HG03175 (cell line): Measurements from ENCODE around the gene SHISA4.
"Not testable (repeated sequence)": the region's sequence is repeated elsewhere in the genome, so short reads cannot be mapped to it uniquely, and the experiment has no call there.

ENCODE experiments used
- ATAC-seq: cut with Tn5 transposase; IDR thresholded peaks from one replicate; pipeline ENCODE4 v1.9.1; 2021; ENCODE audit warnings: mild to moderate bottlenecking, moderate library complexity; ENCODE audit not compliant: unreplicated experiment

The SHISA4 gene

GRCh38 chr1:201895913-201896807 is 7.5 kb downstream of the SHISA4 start:
- peak; percentile 80 for ATAC-seq

- no peak for ATAC-seq
Measured at GRCh38 chr1:201896951-201897391, 8.3 kb downstream of the SHISA4 start.

GRCh38 chr1:201898240-201898894 is 9.7 kb downstream of the SHISA4 start:
- no peak for ATAC-seq

- ATAC-seq: no peak
Measured at GRCh38 chr1:201898992-201899391, 10.3 kb downstream of the SHISA4 start.

- no peak for ATAC-seq
Measured at GRCh38 chr1:201899683-201900429, 11.2 kb downstream of the SHISA4 start.

- ATAC-seq: no peak
Measured at GRCh38 chr1:201900476-201900875, 11.8 kb downstream of the SHISA4 start.

- ATAC-seq: not testable (repeated sequence)
Measured at GRCh38 chr1:201901036-201901435, 12.3 kb downstream of the SHISA4 start.

- no peak for ATAC-seq
Measured at GRCh38 chr1:201902198-201902597, 13.5 kb downstream of the SHISA4 start.

GRCh38 chr1:201903135-201903534 is 14.4 kb downstream of the SHISA4 start:
- no peak for ATAC-seq

- no peak for ATAC-seq
Measured at GRCh38 chr1:201904579-201904978, 15.9 kb downstream of the SHISA4 start.

- ATAC-seq: no peak
Measured at GRCh38 chr1:201905234-201905890, 16.7 kb downstream of the SHISA4 start.

- no peak for ATAC-seq
Measured at GRCh38 chr1:201906336-201906735, 17.6 kb downstream of the SHISA4 start.

GRCh38 chr1:201907621-201908020 is 18.9 kb downstream of the SHISA4 start:
- ATAC-seq: no peak

GRCh38 chr1:201911826-201912571 is 23.3 kb downstream of the SHISA4 start:
- ATAC-seq: no peak

- no peak for ATAC-seq
Measured at GRCh38 chr1:201912832-201913231, 24.1 kb downstream of the SHISA4 start.

GRCh38 chr1:201914456-201915235 is 25.9 kb downstream of the SHISA4 start:
- no peak for ATAC-seq

GRCh38 chr1:201916649-201917249 is 28.1 kb downstream of the SHISA4 start:
- ATAC-seq: no peak

GRCh38 chr1:201917362-201918033 is 28.8 kb downstream of the SHISA4 start:
- ATAC-seq: no peak
